ENCODE data around the gene DPP4.

The DPP4 gene

DNA sequence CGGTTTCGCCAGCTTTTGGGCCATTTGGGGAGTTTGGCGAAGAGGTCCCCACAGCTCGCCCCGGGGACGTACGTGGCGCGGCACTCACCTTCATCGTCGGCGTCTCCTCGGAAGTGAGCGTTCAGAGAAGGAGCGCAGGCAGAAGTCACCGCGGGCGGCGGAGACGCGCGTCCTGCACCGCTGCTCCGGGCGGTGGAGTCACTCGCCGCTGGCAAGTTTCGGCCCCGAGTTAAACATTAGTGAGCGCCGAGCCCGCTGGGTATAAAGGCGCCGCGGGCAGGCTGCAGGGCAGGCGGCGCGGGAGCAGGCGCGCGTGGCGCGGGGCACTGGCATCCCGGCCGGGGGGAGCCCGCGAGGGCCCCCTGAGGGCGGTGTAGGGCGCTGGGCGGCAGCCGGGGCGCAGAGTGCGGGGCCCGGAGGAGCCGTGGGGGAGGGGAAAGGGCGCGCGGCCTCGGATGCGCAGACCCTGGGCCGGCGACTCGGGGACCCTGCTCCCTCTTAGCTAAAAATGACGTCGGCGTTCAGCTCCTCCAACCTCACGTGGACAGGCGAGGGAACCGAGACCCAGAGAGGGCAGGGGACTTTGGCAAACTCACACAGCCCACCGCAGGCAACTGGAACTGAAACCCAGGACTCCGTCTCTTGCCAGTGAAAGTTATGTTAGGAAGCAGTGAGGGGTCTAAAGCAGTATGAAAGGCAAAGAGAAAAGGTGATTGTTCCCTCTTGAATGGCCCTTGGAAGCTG is at the start of gene DPP4:
Gene DPP4 (minus strand): TSS at position 328 of the 744 bp plus-strand sequence. CDS start 234 bp downstream, at position 94.
- Histone ChIP-seq H3K9ac (ENCODE audit: insufficient read length, low read depth) (peak within 1 kb of the TSS; percentile 79), H3K27me3 (ENCODE audit: insufficient read depth, insufficient read length) (peaks cover 40% of the 10 kb centered on the region), H3K4me1 (ENCODE audit: insufficient read depth, insufficient read length) (peaks cover 7% of the 10 kb centered on the region), H3K9me3 (ENCODE audit: insufficient read depth, low read length) (peaks cover 7% of the 10 kb centered on the region; the same call in 1 of the 2 replicates), H3K36me3 (ENCODE audit: insufficient read depth, insufficient read length, low read length) (no peaks in the 10 kb centered on the region), H3K4me3 (ENCODE audit: insufficient read length, low read depth) (peak within 1 kb of the TSS; percentile 76)
- DNase-seq (ENCODE audit: low read depth, low spot score), result peak; percentile 38
- TF ChIP-seq SUZ12 (IDR thresholded peaks at IDR 0.05; ENCODE audit: extremely low read depth, insufficient read depth, insufficient read length) (no peak), ZNF274 (IDR thresholded peaks at IDR 0.05; ENCODE audit: low read depth, low read length) (no peak), YY1 (IDR thresholded peaks at IDR 0.05; ENCODE audit: insufficient read depth, insufficient read length) (no peak)

DNA sequence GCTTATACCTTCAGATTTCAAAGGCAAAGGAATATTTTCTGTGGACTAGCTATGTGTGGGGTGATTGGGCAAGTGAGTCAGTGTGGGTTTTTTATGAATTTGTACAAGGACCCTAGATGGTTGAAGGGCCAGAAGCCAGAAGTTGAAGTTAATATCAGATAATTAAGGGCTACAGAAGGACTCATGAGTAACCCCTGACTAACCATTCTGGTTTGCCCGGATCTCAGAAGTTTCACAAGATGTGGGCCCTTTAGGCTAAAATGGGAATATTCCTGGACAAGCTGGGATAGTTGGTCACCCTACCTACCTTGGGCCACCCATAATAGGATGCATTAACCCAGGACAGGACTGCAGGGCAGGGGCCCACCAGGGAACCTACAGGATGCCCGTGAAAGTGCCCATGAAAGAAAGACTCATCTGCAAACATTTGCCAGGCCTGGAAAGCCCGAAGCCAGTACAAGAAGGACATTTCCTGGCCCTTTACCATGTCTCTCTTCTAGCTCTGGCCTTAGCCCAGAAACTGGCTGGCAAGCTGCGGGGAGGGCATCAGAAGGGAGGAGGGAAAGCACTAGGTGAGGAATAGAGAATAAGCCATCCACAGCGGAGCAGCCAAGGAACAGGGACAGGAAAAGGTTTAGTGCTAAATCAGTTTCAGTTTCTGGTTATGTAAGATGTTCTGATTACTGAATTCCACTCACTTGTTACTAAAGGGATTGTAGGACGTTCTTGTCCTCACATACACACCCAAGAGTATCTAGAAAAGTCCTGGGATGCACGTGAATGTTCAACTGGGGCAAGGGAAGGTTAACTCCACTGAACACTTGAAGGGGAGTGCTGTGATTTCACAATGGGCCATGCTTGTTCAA is 44.4 kb upstream of the DPP4 start:
- no peaks in the 10 kb centered on the region for H3K36me3 ChIP-seq (ENCODE audit: insufficient read depth, insufficient read length, low read length)
- no peak for TF ChIP-seq ZNF274 (IDR thresholded peaks at IDR 0.05; ENCODE audit: low read depth, low read length)
- TF ChIP-seq YY1 (IDR thresholded peaks at IDR 0.05; ENCODE audit: insufficient read depth, insufficient read length), result no peak
- no peak for TF ChIP-seq SUZ12 (IDR thresholded peaks at IDR 0.05; ENCODE audit: extremely low read depth, insufficient read depth, insufficient read length)
- 0 out of 2 replicates have a peak, but pooled peaks cover 6% of the 10 kb centered on the region for H3K9me3 ChIP-seq (ENCODE audit: insufficient read depth, low read length)
- DNase-seq (ENCODE audit: low read depth, low spot score), result no peak
- no peaks in the 10 kb centered on the region for H3K27me3 ChIP-seq (ENCODE audit: insufficient read depth, insufficient read length)
- no peak overlapping the region for H3K9ac ChIP-seq (ENCODE audit: insufficient read length, low read depth)
- no peaks in the 10 kb centered on the region for H3K4me1 ChIP-seq (ENCODE audit: insufficient read depth, insufficient read length)
- no peak overlapping the region for H3K4me3 ChIP-seq (ENCODE audit: insufficient read length, low read depth)

DNA sequence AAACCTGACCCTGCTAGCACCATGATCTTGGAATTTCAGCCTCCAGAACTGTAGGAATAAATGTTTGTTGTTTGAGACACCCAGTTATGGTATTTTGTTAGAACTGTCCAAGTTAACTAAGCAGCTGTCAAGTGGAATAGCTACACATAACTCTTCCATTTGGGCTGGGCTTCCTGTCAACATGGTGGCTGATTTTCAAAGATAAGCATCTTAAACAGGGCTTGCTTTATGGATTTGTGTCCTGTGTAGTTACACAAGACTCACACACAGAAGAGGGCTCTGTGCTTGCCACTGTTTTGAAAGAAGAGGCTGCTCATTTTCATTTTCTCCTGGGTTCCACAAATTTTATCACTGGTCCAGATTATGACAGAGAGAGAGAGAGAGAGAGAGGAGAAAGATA is 42.3 kb upstream of the DPP4 start:
- Histone ChIP-seq H3K27me3 (ENCODE audit: insufficient read depth, insufficient read length) (no peaks in the 10 kb centered on the region), H3K4me3 (ENCODE audit: insufficient read length, low read depth) (no peak overlapping the region), H3K9me3 (ENCODE audit: insufficient read depth, low read length) (0 out of 2 replicates have a peak, but pooled peaks cover 6% of the 10 kb centered on the region), H3K9ac (ENCODE audit: insufficient read length, low read depth) (no peak overlapping the region), H3K4me1 (ENCODE audit: insufficient read depth, insufficient read length) (no peaks in the 10 kb centered on the region), H3K36me3 (ENCODE audit: insufficient read depth, insufficient read length, low read length) (no peaks in the 10 kb centered on the region)
- DNase-seq (ENCODE audit: low read depth, low spot score), result no peak
- TF ChIP-seq ZNF274 (IDR thresholded peaks at IDR 0.05; ENCODE audit: low read depth, low read length), result no peak
- TF ChIP-seq YY1 (IDR thresholded peaks at IDR 0.05; ENCODE audit: insufficient read depth, insufficient read length), result no peak
- no peak for TF ChIP-seq SUZ12 (IDR thresholded peaks at IDR 0.05; ENCODE audit: extremely low read depth, insufficient read depth, insufficient read length)

DNA sequence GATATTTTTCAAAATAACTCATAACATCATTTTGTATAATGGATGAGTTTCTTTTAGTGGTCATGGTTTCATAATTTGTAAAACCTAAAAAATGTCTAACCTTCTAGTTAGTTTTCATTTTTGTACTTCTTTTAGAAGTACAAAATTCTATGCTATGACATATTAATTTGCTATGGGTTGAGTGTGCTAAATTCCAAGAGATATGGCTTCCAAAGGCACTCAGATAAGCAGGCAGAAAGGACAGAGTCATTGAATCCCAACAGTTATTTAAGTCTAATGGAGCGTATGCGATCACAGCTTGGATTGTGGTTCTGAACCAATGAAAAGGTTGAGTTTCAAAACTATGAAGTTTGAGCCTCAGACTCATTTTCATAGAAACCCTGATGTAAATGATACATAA is 41.1 kb upstream of the DPP4 start:
- H3K9me3 ChIP-seq (ENCODE audit: insufficient read depth, low read length), result 0 out of 2 replicates have a peak, but pooled peaks cover 6% of the 10 kb centered on the region
- no peaks in the 10 kb centered on the region for H3K27me3 ChIP-seq (ENCODE audit: insufficient read depth, insufficient read length)
- no peak overlapping the region for H3K4me3 ChIP-seq (ENCODE audit: insufficient read length, low read depth)
- no peak overlapping the region for H3K9ac ChIP-seq (ENCODE audit: insufficient read length, low read depth)
- TF ChIP-seq YY1 (IDR thresholded peaks at IDR 0.05; ENCODE audit: insufficient read depth, insufficient read length) (no peak), ZNF274 (IDR thresholded peaks at IDR 0.05; ENCODE audit: low read depth, low read length) (no peak), SUZ12 (IDR thresholded peaks at IDR 0.05; ENCODE audit: extremely low read depth, insufficient read depth, insufficient read length) (no peak)
- DNase-seq (ENCODE audit: low read depth, low spot score), result no peak
- no peaks in the 10 kb centered on the region for H3K4me1 ChIP-seq (ENCODE audit: insufficient read depth, insufficient read length)
- no peaks in the 10 kb centered on the region for H3K36me3 ChIP-seq (ENCODE audit: insufficient read depth, insufficient read length, low read length)

DNA sequence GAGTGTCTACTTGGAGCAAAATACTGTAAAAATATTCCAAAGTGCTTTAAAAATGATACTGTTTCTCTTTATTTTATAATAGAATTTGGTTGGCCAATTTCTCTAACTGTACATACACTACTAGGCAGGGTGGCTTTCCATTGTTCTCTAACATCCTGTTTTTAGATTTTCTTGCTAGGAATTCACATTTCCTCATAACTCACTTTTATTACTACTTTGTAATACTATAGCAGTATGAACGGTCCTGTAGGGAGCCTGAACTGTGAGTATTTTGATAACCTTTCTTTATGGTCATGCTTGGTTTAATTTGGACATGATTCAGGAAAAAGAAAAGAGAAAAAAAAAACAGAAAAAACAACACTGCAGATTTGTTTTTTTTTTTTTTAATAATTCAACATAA is 40.3 kb upstream of the DPP4 start:
- Histone ChIP-seq H3K9ac (ENCODE audit: insufficient read length, low read depth) (no peak overlapping the region), H3K9me3 (ENCODE audit: insufficient read depth, low read length) (0 out of 2 replicates have a peak, but pooled peaks cover 6% of the 10 kb centered on the region), H3K4me1 (ENCODE audit: insufficient read depth, insufficient read length) (no peaks in the 10 kb centered on the region), H3K4me3 (ENCODE audit: insufficient read length, low read depth) (no peak overlapping the region), H3K27me3 (ENCODE audit: insufficient read depth, insufficient read length) (no peaks in the 10 kb centered on the region), H3K36me3 (ENCODE audit: insufficient read depth, insufficient read length, low read length) (no peaks in the 10 kb centered on the region)
- TF ChIP-seq ZNF274 (IDR thresholded peaks at IDR 0.05; ENCODE audit: low read depth, low read length), result no peak
- no peak for TF ChIP-seq YY1 (IDR thresholded peaks at IDR 0.05; ENCODE audit: insufficient read depth, insufficient read length)
- no peak for TF ChIP-seq SUZ12 (IDR thresholded peaks at IDR 0.05; ENCODE audit: extremely low read depth, insufficient read depth, insufficient read length)
- no peak for DNase-seq (ENCODE audit: low read depth, low spot score)

DNA sequence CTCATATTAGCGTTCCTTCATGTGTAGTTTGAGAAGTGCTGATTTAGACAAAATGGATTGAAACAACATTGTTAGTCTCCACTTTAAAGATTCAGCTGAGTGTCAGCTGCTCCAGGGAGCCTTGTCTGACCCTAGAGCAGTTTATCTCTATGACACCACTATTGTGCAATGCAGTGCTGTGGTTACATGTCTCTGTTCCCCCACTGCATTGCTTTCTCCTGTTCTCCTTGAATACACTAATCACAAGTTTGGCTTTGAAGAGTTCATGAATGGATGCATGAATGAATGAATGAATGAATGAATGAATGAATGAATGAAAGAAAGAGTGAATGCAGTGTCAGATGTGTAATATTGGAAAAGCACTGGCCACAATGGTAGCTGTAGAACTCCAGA is 39.8 kb upstream of the DPP4 start:
- no peaks in the 10 kb centered on the region for H3K36me3 ChIP-seq (ENCODE audit: insufficient read depth, insufficient read length, low read length)
- no peak overlapping the region for H3K4me3 ChIP-seq (ENCODE audit: insufficient read length, low read depth)
- DNase-seq (ENCODE audit: low read depth, low spot score), result no peak
- no peaks in the 10 kb centered on the region for H3K4me1 ChIP-seq (ENCODE audit: insufficient read depth, insufficient read length)
- TF ChIP-seq SUZ12 (IDR thresholded peaks at IDR 0.05; ENCODE audit: extremely low read depth, insufficient read depth, insufficient read length) (no peak), ZNF274 (IDR thresholded peaks at IDR 0.05; ENCODE audit: low read depth, low read length) (no peak), YY1 (IDR thresholded peaks at IDR 0.05; ENCODE audit: insufficient read depth, insufficient read length) (no peak)
- H3K9ac ChIP-seq (ENCODE audit: insufficient read length, low read depth), result no peak overlapping the region
- H3K9me3 ChIP-seq (ENCODE audit: insufficient read depth, low read length), result 0 out of 2 replicates have a peak, but pooled peaks cover 6% of the 10 kb centered on the region
- H3K27me3 ChIP-seq (ENCODE audit: insufficient read depth, insufficient read length), result no peaks in the 10 kb centered on the region
